Endometrial microvascular endothelial cells (primary cell): ENCODE results near the gene UPK2. TPM values are rescaled to one million over a fixed set of nuclear protein-coding genes. Genes with fewer than 3 reads are reported as not detected.

ENCODE experiments used
- in situ Hi-C: cut with HindIII; loops from 2 replicates; pipeline ENCODE4 v1.10.0; 2017; ENCODE audit warnings: low sequenced_read_pairs, low pct_unique_long_range_greater_than_20kb; ENCODE audit errors: inconsistent ontology term
- total RNA-seq: library from RNA; depleted of rRNA; stranded (reverse); fragments of >200 nt; gene quantifications from one replicate; pipeline ENCODE4 v1.2.3, GENCODE V29; 2015; ENCODE audit errors: inconsistent ontology term

The UPK2 gene
- total RNA-seq, 1 donor from 2014 or later, result not detected

DNA sequence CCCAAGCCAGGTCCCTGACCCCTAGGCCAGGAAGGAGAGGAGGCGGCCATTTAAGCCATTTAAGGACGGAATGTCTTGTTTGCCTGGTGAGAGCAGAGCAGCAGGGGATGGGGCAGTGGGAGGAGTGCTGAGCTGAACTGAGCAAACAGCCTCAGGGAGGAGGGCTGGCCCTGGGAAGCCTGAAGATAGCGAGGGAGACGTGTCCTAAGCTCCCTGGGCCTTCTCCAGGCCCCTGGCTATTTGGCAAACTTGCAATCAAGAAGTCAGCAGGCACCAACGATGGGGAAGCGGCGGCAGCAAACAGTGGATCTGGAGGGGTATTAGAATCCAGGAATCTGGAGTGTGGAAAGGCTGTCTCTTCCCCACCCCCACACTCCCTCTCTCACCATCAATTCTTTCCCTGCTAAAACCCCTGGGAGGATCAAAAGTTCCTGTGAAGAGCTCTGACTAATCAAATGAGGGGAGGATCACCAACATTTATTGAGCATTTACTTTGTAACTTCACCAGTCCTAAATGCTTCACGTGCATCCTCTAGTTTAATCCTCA is 39.2 kb upstream of the UPK2 start:
- in situ Hi-C loops, result no loop called here

DNA sequence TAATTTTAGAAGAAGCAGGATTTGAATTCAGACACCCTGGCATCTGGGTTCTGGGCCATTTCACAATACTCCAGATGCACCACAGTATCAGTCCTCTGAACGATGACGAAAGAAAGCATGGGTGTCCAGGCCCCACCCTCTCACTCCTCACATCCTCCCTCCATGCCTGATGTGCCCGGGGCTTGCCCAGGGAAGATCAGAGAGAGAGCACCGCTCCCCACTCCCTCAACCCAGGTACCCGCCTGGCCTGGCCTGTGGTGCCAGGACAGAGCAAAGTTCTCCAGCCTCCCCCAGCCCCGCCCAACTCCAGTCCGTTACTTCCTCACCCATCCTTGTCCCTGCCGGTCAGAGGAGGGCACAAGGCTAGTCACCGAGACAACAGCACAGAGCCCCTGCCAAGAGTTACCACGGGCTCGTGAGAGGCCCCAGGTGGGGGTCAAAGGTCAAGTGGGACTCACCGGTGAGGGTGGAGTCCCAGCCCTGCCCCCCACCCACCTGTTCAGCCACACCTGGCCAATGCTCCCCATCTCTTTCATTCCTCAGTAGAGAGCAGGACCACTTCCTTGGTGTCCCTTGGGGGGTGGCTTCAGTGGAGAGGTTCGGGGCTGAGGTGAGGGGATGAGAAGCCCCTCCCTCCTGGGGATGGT is 38.5 kb upstream of the UPK2 start:
- in situ Hi-C loops, result no loop called here

DNA sequence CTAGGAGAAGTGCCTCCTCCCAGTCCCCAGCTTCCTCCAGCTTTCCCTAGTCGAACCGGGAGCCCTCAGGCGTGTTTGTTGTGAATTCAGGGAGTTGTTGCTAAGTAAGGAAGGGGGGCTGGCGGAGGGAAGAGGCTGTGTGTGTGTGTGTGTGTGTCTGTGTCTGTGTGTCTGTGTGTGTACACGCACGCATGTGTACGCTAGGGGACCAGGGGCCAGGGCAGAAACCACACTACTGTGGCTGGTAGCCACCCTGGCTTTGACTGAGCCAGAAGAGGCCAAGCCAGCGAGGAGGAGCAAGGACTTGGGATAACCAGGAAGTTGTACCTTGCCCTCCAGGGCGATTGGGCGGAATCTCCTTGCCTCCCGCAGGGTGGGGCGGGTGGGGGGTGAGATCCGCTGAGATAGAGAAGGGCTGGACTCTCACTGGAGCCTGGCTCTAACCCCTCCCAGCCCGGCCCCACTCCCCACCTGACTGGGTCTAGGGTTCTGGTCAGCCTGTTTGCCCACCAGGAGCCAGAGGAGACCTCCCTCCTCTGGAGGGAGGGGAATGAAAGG is 37.9 kb upstream of the UPK2 start:
- in situ Hi-C loops, result no loop called here

DNA sequence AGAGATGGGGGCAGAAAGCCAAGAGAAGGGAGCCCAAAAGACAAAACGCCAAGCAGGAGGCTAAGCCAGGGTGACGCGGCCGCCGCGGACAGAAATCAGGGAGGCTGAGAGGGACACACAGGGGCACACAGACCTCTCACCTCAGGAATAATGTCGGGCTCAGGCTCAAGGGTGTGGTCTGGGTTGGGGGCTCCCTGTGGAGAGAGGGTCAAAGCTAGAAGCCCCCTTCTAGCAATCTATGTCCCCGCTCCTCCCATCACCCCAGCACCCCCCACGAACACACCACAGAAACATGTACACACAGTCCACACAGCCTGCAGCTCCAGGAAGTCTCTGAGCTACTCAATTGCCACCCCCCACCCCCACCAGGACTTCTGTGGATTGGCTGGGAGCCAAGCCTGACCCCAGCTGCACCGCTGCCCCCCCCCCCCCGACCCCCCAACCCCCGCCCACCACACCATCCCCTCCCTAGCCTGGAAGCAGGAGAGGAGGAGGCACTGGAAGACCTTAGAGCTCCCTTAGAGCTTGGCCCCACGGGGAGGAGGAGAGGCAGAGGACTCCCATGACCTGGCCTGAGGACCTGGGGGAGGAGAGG is 37.3 kb upstream of the UPK2 start:
- in situ Hi-C loops, result no loop called here

DNA sequence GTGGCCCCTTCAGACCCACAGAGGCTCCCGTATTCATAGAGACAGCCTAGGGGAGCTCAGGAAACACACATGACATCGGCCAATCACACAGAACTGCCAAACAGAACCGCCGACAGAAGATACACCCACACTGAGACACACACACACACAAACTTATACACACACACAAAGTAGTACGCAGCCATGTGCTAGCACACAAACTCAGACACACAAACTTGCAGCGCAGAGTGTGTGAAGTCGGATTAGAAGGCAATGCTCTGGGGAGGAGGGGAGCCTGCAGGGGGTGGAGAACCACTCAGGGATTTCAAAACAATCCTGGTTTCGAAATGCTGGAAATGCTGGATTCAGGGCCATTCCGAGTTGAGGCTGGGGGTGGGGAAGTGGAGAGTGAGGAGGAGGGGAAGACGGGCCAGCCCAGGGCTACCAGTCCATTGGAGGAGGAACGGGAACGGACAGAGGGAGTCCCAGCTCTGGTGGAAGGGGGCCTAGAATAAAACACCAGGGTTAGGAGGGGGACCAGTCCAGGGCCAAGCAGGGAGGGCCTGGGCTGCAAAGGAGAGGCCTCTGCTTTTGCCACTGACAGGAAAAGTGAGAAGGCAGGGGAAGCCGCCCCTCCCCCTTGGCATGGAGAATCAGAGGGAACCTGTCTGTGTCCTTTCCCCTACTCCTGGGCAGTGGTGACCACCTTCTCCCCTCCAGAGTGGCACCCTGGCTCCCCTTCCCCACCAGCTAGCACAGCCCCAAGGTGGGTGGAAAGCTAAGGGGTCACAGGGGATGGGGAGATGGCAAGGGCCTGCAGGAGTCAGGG is 34.8 kb upstream of the UPK2 start:
- in situ Hi-C loops, result no loop called here

DNA sequence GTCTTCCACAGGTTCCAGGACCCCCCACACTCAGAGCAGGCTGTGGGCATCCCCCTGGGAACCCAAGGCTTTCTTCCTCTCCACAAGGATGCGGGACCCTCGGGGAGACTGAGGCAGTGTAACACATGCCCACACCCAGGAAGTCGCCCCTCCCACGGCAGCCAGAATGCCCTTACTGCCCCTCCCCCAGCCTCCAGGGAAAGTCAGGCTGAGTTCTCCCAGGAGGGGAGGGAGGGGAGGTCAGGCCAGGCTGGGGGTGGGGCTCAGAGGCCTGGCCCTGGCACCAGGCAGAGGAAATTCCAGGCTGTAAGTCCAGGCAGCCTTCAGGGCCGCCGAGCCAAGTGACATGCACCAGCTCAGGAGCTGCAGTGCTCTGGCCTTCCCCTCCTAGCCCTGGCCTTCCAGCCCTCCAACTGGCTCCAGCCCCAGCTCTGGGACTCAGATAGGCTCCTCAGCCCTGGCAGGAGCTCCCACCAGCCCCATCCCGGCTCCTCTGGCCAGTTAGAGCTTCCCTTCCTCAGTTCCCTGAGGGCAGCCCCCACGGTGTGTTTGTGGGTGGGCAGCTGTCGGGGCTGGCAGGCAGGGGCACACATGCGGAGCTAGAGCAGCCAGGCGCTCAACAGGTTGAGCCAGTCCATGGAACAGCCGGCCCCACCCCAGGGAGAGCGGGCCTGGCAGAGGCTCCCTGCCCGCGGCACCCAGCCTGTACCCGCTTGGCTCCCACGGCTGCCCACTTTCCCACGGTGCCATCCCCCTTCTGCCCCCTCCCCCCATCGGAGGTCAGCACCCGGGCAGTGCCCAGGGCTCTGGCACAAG is 34.0 kb upstream of the UPK2 start:
- in situ Hi-C loops, result no loop called here

DNA sequence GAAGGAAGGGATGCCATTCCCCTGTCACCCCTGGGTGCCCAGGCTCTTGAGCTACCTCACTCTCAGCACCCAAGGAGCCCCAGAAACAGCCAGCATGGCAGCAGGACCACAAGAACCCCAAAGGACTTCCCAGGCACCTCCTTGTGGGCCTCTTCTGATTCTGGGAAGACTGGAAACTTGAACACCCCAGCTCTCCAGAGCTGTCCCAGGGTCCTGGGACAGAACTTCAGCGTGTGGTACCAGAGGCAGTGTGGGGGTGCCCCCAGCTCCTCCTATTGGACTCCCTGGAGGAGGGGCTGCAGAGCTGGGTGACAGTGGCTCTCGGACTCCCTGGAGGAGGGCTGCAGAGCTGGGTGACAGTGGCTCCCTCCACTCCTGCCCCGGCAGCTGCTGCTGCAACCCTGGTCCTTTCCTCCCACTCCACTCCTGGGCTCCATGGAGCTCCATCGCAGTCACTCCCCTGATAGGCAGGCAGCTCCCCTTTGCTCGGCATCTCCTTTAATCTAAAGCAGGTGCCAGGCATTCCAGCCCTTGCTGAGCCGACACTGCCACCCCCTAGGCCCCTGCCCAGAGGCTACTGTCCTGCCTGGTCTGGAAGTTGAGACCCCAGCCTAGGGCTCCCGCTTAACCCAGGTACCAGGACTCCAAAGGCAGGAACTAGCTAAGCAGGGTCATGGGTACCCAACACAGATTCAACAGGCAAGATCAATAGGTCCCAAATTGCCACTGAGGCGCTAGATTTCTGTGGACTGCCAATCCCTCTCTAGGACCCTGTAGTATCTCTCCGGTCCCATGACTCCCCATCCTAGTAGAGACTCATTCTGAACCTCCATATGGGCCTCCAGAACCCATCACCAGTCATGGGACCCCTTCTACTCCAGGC is 33.1 kb upstream of the UPK2 start:
- in situ Hi-C loops, result no loop called here

DNA sequence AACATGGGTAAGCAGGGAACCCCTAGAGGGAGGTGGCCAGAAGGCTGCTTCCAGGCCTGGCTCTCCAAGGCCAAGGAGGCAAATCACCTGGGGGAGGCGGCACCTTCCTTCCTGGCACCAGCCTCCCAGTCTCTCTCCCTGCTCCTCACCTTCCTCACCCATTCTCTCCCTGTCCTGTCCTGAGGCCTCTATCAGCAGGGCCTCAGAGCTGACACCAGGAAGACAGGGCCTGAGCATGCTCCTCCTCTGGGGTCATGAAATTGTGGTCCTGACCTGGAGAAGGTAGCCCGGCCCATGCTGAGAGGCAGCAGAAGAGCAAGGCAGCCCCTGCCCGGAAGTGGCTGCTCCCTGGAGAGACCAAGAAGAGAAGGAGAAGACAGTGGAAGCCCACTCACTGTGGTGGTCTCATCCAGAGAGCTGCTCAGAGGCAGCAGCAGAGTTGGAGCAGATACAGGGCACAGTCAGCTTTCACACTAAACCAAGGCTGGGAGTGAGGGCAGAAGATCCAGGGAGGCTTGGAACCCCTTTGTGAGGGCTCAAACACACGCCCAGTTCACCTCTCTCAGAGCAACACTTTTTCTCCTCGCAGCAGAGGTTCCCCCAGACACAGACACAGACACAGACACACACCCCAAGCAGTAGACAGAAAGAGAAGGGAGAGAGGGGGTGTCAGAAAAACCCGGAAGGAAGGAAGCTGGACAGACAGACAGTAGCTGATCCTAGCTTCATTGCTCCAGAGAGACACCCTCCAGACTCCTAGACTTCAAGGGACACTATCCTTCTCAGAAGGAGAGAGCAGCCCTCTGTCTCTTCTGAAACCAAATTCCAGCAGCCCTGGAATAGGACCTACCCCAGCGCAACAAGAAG is 32.1 kb upstream of the UPK2 start:
- in situ Hi-C loops, result no loop called here

DNA sequence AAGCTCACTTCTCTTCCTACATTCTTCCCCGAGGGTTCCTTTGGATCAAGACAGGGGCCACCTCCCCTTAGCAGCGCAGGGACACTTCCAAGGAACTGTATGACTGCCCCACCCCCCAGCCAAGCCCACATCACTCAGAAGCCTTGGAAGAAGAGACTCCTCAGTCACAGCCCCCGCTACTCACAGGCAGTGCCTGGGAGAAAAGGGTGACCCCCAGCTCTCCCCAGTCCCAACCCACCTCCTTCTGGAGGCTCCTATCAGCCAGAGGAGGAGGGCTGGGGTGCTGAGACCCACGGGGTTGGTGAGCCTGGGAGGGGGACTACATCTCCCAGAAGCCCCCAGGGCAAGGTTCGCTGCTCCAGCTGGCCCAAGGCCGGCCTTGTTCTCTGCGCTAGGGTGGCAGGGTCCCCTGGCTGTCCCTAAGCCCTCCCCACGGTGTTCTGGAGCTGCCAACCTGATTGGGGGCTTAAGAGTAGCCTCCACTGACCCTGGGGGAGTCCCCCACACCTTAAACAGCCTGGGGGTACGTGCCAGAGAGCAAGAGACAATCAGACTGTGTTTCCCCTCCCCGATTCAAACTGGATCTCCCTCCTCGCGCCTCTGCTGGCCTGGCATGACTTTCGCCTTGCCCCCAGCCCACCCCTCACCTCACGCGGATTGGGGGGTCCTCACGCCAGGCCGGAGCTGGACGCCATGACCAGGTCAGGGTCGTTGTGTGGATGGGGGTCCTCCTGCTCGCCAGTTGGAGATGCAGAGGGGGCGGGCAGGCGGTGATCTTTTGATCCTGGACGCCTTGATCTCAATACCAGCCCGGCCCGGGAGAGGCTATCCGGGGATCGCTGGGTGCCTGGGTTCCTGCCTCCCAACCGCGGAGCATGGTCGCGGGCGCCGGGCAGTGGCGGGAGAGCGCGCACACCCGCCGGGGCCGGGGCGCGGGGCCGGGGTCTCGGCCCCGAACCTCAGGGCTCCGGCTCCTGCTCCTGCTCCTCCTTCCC is 31.2 kb upstream of the UPK2 start:
- in situ Hi-C loops, result no loop called here

DNA sequence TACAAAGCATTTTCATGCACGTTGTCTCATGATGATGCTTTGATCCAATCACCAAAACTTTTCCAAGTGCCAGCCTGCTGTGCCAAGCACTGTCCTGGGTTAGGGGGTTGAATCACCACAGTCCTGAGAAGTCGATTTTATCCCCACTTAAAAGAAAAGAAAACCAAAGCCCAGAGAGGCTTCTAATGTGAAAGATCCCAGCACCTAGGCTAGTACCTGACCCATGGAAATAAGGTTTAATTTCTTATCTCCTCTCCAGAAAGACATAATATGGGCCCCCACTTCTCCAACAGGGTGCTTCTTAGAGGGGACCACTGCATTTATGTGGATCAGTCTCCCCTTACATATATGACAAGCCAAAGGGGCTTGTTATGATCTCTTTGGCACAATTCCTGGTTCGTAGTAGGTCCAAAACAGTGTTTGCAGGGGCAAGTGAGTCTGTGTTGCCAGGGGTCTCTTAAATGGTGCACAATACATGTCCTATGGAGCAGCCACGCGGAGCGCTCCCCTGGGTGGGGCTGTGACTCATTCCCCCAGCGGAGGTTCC is 28.5 kb upstream of the UPK2 start:
- in situ Hi-C loops, result no loop called here

DNA sequence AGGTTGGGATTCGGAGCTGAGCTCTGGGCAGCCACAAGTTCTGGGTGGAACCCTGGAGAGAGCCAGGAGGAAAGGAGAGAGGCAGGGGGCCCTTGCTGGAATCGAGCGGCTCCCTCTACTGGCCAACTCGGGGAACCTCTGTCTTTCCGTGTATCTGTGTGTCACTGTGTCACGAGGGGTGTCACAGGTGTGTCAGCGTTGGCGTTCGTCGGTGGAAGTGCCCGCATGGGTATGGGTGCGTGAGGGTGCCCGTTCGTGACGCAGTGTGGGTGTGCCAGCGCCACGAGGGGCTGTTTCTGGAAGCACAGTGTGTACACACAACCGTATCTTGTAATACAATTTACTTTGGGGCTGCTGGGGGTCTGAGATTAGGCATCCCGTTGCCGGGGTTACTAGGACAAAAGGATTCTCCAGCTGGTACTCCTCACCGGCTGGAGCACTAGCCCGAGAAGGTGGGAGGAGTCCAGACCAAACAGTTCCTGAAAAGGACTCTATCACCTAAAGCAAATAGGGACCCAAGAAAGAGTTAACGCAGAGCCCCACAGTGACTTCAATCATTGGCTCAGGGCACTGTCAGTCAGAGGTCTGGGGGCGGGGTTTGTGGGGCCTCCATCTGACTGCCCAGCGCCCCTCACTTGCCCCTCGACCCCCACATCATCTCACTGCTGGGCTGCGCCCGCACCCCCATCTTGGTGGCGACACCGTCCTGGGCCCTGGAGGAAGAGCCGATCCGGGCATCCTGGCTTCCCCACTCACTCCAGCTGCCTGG is 27.8 kb upstream of the UPK2 start:
- in situ Hi-C loops, result no loop called here

DNA sequence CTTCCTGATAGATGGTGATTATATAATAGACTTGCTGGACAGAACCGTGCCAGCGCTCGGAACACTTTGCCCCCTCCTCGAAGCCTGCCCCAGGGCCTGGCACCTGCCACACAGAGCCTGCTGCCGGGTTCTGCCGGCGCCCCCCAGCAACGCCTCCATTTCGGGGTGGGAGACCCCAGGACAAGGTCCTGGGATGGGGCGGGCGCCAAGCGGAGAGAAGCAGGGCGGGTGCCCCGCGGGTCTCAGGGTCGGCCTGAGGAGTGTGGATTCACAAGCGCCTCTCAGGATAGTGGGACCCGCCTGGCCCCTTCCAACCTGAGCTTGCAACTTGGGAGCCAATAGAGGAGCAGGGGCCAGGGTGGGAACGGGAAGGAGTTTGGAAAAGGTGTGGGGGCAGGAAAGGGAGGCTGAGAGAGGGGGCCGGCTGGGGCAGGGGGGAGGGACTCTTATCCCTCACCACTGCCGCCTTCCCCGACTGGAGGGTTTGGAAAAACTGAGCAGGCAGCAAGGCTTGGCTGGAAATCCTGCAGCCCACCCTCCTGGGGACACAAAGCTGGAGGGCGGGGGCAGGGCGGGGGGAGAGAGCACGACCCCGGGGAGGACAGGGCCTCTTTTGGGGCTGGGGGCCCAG is 27.1 kb upstream of the UPK2 start:
- in situ Hi-C loops, result no loop called here

DNA sequence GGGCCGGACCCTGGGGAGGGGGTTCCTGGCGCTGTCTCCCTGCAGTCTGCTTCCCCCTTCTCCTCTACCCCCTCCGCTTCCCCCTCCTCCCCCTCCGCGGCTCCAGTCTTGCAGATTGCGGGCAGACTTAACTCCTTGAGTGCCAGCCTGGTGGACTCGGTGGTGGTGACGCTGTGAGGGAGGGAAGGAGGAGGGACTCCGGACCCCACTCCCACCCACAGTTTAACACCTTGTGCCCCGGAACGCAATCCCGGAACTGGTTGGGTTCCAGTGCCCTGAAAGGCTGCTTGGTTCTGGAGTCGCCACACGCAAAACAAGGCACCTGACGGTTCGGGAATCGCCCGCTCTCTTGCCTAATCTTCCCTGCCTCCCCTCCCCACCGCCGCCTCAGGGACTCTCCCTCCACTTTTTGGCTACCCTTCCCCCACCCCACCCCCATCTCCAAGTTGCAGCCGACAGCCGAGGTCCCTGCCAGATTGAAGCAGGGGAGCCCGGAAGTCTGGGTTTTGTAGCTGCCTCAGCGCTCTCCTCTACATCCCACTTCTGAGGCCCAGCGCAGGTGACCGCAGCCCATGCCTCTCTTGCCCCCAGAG is 26.5 kb upstream of the UPK2 start:
- in situ Hi-C loops, result no loop called here

DNA sequence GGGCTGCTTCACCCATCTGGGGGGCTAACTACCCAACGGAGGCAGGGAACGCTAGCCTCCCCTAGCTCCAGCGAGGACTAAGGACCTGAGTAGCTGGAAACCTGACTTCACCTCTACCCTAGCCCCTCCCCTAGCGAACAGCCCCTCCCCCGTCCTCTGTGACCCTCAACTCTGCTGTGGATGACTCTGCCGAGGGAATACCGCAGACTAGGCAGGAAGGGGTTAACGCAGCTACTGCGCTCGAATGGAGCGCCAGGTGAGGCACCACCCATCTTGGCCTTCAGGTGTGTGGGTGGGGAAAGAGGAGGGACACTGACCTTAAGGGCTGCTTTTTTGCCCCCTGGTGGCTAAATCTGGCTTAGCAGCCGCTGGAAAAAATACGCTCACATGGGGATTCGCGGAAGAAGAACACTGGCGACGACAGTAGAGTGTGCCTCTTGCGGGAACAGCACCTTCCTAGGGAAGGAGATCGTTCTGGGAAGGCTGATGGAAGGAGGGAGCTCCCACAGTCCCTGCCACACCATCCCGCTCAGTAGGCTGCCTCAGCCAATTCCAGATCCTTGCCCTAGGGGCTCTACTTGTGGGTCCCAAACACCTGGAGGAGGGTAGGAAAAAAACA is 25.9 kb upstream of the UPK2 start:
- in situ Hi-C loops, result no loop called here
